K562 (cell line): ENCODE data around the gene PSD2.

Experiments used
- GTF2F1 ChIP-seq: IDR thresholded peaks from 2 replicates; pipeline ENCODE4 v1.6.1; 2011; ENCODE audit warnings: low read depth, low read length, improper control_type of control experiment
- POLR2A ChIP-seq: fragments of 450-650 bp; conservative IDR thresholded peaks from 2 replicates; pipeline ENCODE4 v1.6.1; 2016

- TF ChIP-seq POLR2A (no peak), GTF2F1 (no peak)
Measured at GRCh38 chr5:139872851-139873794, 77.5 kb downstream of the PSD2 start.
